Activated T-cell treated with anti-CD3 and anti-CD28 coated beads, Interleukin-2, amount 50 U/mL, for 72 hours (primary cell): Measurements from ENCODE around the gene ATP5F1E. TPM values are rescaled to one million over a fixed set of nuclear protein-coding genes. Genes with fewer than 3 reads are reported as not detected.
"Not testable (repeated sequence)": the region's sequence is repeated elsewhere in the genome, so short reads cannot be mapped to it uniquely, and the experiment has no call there.

ENCODE experiments used
- ATAC-seq, 2 donors: fragments of 150-1000 bp; cut with Tn5 transposase; replicated peaks in 1 of 2; 2 replicates each; pipeline ENCODE4 v1.10.0; 2021; ENCODE audit warnings: moderate library complexity in 2 of 2, mild to moderate bottlenecking in 1 of 2
- DNase-seq, 2 donors: peaks; one replicate each; pipeline ENCODE4 v3.0.0; 2021 to 2022; ENCODE audit warnings: mixed read lengths in 1 of 2
- H3K27ac Mint-ChIP-seq: one replicate; pipeline ENCODE4 v1.8.0; 2022; ENCODE audit warnings: mild to moderate bottlenecking, moderate library complexity, mixed read lengths
- H3K27me3 Mint-ChIP-seq: one replicate; pipeline ENCODE4 v1.8.0; 2022; ENCODE audit warnings: low read depth, mixed read lengths
- H3K36me3 Mint-ChIP-seq, 2 donors: one replicate each; pipeline ENCODE4 v1.8.0; 2022; ENCODE audit warnings: mixed read lengths in 2 of 2, mild to moderate bottlenecking in 1 of 2; ENCODE audit not compliant: insufficient read depth in 2 of 2
- H3K4me1 Mint-ChIP-seq: one replicate; pipeline ENCODE4 v1.8.0; 2022; ENCODE audit warnings: low read depth, mixed read lengths
- H3K4me3 Mint-ChIP-seq, 2 donors: one replicate each; pipeline ENCODE4 v1.8.0; 2022; ENCODE audit warnings: mild to moderate bottlenecking in 2 of 2, mixed read lengths in 2 of 2, moderate library complexity in 2 of 2
- H3K9me3 Mint-ChIP-seq, 2 donors: one replicate each; pipeline ENCODE4 v1.8.0; 2022; ENCODE audit warnings: mixed read lengths in 2 of 2
- total RNA-seq, 2 donors: library from RNA; stranded (reverse); gene quantifications; one replicate each; pipeline ENCODE4 v1.2.3, GENCODE V29; 2022

The ATP5F1E gene
- total RNA-seq, 2 donors from 2014 or later = 55.7 to 56.4 TPM

- no peak for DNase-seq
- H3K36me3 Mint-ChIP-seq = no peaks in the 10 kb centered on the region
- H3K9me3 Mint-ChIP-seq = no peaks in the 10 kb centered on the region
- H3K4me3 Mint-ChIP-seq = peak overlapping the region; percentile 46 to 53
- H3K27me3 Mint-ChIP-seq = no peaks in the 10 kb centered on the region
- H3K27ac Mint-ChIP-seq = peak overlapping the region; percentile 68
- peak; percentile 50 to 58 for ATAC-seq
- H3K4me1 Mint-ChIP-seq = peaks cover 44% of the 10 kb centered on the region
These were observed 18.1 kb downstream of the ATP5F1E start for GRCh38 chr20:59013959-59014608.

GRCh38 chr20:59013031-59013951, 18.8 kb downstream of the ATP5F1E start:
- no peaks in the 10 kb centered on the region for H3K36me3 Mint-ChIP-seq
- no peak for DNase-seq
- H3K9me3 Mint-ChIP-seq = no peaks in the 10 kb centered on the region
- peaks cover 44% of the 10 kb centered on the region for H3K4me1 Mint-ChIP-seq
- H3K27me3 Mint-ChIP-seq = no peaks in the 10 kb centered on the region
- ATAC-seq = no peak
- peak overlapping the region in 1 of 2 donors; percentile 11 for H3K4me3 Mint-ChIP-seq
- H3K27ac Mint-ChIP-seq = no peak overlapping the region

DNA sequence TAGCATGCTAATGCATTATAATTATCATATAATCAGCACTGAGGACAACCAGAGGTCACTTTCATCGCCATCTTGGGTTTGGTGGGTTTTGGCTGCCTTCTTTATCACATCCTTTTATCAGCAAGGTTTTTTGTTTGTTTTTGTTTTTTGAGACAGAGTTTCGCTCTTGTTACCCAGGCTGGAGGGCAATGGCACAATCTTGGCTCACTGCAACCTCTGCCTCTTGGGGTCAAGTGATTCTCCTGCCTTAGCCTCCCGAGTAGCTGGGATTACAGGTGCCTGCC, 20.3 kb downstream of the ATP5F1E start:
- not testable (repeated sequence) for H3K27ac Mint-ChIP-seq, DNase-seq, H3K9me3 Mint-ChIP-seq, H3K36me3 Mint-ChIP-seq, H3K27me3 Mint-ChIP-seq, H3K4me3 Mint-ChIP-seq, ATAC-seq
- peaks cover 41% of the 10 kb centered on the region for H3K4me1 Mint-ChIP-seq

DNA sequence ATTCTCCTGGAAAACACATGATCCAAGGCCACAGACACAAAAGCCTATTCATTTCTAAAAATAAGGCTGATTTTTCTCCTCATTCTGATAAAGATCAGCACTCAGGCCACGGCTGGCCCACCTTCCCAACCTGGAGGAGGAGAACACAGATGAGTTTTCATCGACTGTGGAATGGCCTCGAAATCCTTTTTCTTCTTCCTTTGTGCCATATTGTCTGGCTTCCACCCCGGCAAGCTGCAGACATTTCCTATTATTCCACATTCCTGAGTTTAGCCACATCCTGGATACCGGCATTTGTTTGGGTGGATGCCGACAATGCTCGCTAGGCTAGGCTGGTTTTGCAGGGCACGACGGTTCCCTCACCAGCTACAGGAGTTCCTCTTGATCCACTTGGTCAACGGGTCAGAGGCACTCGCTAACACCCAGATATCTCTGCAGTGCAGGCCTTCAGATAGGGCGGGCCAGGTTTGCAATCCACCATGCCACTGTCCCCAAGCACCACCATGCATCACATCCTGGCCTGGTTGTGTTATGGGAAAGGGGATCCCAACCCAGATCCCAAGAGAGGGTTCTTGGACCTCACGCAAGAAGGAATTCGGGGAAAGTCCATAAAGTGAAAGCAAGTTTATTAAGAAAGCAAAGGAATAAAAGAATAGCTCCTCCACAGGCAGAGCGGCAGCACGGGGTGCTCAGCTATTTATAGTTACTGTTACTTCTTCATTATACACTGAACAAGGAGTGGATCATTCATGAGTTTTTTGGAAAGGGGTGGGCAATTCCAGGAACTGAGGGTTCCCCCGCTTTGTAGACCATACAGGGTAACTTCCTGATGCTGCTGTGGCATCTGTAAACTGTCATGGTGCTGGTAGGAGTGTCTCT, 20.9 kb downstream of the ATP5F1E start:
- H3K9me3 Mint-ChIP-seq = no peaks in the 10 kb centered on the region
- peaks cover 35% of the 10 kb centered on the region for H3K4me1 Mint-ChIP-seq
- DNase-seq = no peak
- no peak for ATAC-seq
- no peak overlapping the region for H3K4me3 Mint-ChIP-seq
- no peak overlapping the region for H3K27ac Mint-ChIP-seq
- no peaks in the 10 kb centered on the region for H3K36me3 Mint-ChIP-seq
- no peaks in the 10 kb centered on the region for H3K27me3 Mint-ChIP-seq

DNA sequence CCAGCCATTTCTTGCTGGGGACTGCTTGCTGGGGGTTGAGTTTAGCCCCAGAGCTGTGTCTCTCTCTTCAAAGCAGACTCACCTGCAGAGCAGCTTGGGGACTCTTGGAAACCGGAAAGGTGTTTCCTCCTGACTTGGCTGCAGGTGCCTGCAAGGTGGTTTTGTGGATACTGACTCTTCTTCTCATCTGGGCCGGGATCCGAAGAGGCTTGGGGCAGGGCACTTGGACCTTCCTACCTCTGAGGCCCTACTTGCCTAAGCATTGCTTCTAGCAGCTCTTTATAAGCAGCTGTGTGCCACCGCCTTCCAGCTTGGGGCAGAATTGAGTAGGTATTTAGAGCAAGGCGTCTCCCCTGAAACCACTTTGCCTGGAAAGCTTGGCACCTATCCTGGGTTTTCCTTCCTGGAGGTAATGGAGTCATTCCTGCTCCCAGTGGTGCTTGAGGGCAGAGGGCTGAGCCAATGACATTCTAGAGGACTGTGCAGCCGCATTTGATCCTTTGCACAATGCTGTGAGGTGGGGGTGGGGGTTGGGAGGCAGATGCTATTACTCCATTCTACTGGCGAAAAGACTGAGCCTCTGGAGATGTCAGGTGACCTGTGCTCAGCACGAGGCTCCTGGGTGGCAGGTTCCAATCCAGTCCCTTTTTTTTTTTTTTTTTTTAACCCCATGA, 21.7 kb downstream of the ATP5F1E start:
- Mint-ChIP-seq H3K4me1 (peaks cover 39% of the 10 kb centered on the region), H3K9me3 (no peaks in the 10 kb centered on the region), H3K36me3 (no peaks in the 10 kb centered on the region), H3K27me3 (no peaks in the 10 kb centered on the region), H3K27ac (no peak overlapping the region), H3K4me3 (no peak overlapping the region)
- DNase-seq = no peak
- ATAC-seq = no peak

GRCh38 chr20:59008715-59009336, 23.3 kb downstream of the ATP5F1E start:
- Mint-ChIP-seq H3K4me3 (no peak overlapping the region), H3K9me3 (no peaks in the 10 kb centered on the region), H3K27ac (no peak overlapping the region), H3K4me1 (peaks cover 44% of the 10 kb centered on the region), H3K36me3 (peaks cover 0 to 2% of the 10 kb centered on the region in 2 donors), H3K27me3 (no peaks in the 10 kb centered on the region)
- no peak for ATAC-seq
- DNase-seq = no peak

DNA sequence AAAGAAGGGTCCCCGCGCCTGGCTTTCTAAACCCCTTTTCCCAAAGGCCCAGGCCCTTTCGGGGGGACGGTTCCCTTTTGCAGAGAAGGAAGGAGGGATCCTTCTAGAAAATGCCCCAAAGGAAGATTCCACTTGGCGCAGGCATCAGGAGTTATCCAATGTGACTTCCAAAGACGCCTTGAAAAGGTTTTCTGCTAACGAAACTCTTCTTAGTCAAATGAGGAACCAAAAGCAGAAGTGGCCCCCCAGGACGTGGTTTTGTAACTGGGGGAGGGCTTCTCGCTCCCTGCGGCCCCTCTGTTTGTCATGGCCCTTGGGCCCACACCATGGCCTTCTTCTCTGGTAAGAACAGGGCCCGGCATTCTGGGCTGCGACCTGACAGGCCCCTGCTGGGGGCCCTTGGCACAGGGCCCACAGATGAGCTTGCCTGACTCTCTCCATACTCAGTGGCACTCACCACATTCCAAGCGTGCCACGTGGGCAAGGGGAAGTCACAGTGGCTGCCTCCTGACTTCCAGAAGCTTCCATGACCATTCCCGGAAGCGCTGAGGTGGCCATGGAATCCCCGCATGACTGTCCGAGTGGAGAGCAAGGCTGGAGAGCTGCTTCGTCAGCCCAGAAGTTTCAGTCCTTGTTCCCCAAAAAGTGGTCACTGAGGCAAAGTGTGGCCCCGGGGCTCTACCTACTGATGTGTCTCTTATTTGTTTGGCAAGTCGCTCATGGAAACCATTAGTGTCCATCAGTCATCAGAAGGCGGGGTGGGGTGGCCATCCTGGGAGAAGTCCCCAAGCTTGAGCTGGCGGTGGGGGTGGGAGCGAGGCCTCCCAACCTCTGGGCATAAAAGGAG, 24.2 kb downstream of the ATP5F1E start:
- Mint-ChIP-seq H3K27ac (no peak overlapping the region), H3K4me3 (peak overlapping the region; percentile 81 to 83), H3K36me3 (peaks cover 0 to 2% of the 10 kb centered on the region in 2 donors), H3K27me3 (no peaks in the 10 kb centered on the region), H3K4me1 (peaks cover 39% of the 10 kb centered on the region), H3K9me3 (no peaks in the 10 kb centered on the region)
- ATAC-seq = no peak
- DNase-seq = no peak

GRCh38 chr20:59006864-59007664, 25.1 kb downstream of the ATP5F1E start, which contains the start of gene CTSZ:
TSS of gene CTSZ (minus strand) at chr20:59007254. CDS start at chr20:59007128, 126 bp downstream.
- no peaks in the 10 kb centered on the region for H3K9me3 Mint-ChIP-seq
- H3K4me3 Mint-ChIP-seq = peak within 1 kb of the TSS; percentile 87 to 91
- DNase-seq (peak; percentile 66 to 68), ATAC-seq (peak; percentile 86 to 87)
- peak within 1 kb of the TSS; percentile 75 for H3K27ac Mint-ChIP-seq
- H3K27me3 Mint-ChIP-seq = no peaks in the 10 kb centered on the region
- H3K4me1 Mint-ChIP-seq = peaks cover 39% of the 10 kb centered on the region
- H3K36me3 Mint-ChIP-seq = peaks cover 0 to 2% of the 10 kb centered on the region in 2 donors

DNA sequence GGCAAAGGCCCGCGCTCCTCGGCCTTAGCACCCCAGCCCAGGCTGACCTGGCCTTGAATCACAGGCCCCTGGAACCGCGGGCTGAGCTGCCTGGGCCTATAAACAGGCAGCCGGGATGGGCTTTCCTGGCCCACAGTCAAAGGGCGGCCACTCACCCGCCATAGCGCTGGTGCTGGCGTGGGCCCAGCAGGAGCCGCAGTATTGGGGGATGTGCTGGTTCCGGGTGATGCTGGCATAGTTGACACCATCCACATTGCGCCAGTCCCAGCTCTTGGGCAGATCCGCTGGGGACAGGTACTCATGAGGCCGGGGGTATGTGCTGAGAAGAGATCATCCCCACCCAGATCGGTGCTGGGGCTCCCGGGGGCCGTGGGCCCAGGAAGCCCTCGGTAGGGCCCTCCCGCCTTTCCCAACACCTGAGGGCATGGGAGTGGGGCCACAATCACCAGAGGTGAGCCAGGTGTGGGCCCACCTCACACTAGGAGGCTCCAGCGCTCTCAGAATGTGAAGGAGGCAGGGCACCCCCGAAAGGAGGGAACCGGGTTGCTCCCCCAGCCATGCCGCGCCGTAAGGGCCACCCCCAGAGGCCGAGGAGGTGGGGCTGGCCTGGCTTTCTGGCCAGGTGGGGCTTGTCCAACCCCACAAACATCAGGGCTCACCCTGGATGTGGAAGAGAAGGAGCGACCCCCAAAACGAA, 25.8 kb downstream of the ATP5F1E start:
- peak overlapping the region; percentile 75 for H3K27ac Mint-ChIP-seq
- no peaks in the 10 kb centered on the region for H3K9me3 Mint-ChIP-seq
- peaks cover 36% of the 10 kb centered on the region for H3K4me1 Mint-ChIP-seq
- DNase-seq (no peak), ATAC-seq (peak; percentile 6 to 10)
- peak overlapping the region; percentile 87 to 91 for H3K4me3 Mint-ChIP-seq
- no peaks in the 10 kb centered on the region for H3K27me3 Mint-ChIP-seq
- H3K36me3 Mint-ChIP-seq = peaks cover 0 to 2% of the 10 kb centered on the region in 2 donors

GRCh38 chr20:59005523-59006166, 26.5 kb downstream of the ATP5F1E start:
- Mint-ChIP-seq H3K27me3 (no peaks in the 10 kb centered on the region), H3K36me3 (peaks cover 0 to 2% of the 10 kb centered on the region in 2 donors), H3K4me3 (peak overlapping the region; percentile 87 to 91), H3K9me3 (no peaks in the 10 kb centered on the region), H3K4me1 (peaks cover 33% of the 10 kb centered on the region), H3K27ac (peak overlapping the region; percentile 75)
- no peak for DNase-seq
- ATAC-seq = peak in 1 of 2 donors; percentile 2
